ENCODE measurements around the gene STRADA. TPM values are rescaled to one million over a fixed set of nuclear protein-coding genes. Genes with fewer than 3 reads are reported as not detected.
"Not testable (repeated sequence)": the region's sequence is repeated elsewhere in the genome, so short reads cannot be mapped to it uniquely, and the experiment has no call there.

The STRADA gene
- total and polyA plus RNA-seq, 5 experiments from 2014 or later, result 17.8 to 57.1 (median 24.5) TPM

GRCh38 chr17:63753215-63753614, 11.6 kb upstream of the STRADA start:
- Mint-ChIP-seq H3K27ac (peak overlapping the region in 2 of 10 donors; percentile 32 to 35), H3K4me3 (no peak overlapping the region), H3K36me3 (peaks cover 0 to 84% (median 10%) of the 10 kb centered on the region in 3 donors), H3K4me1 (peaks cover 5 to 14% (median 10%) of the 10 kb centered on the region in 4 donors), H3K27me3 (no peaks in the 10 kb centered on the region), H3K9me3 (no peaks in the 10 kb centered on the region)
- no peak for ATAC-seq
- DNase-seq, result no peak
- POLR2A ChIA-PET, result interaction anchor here (0.8 to 1.3 kb wide), 2 partner anchors 52 to 55 kb away, joined by 3 to 6 read pairs; no protein-coding TSS in a partner anchor

GRCh38 chr17:63752707-63753106, 11.1 kb upstream of the STRADA start:
- H3K9me3 Mint-ChIP-seq, result no peaks in the 10 kb centered on the region
- POLR2A ChIA-PET, result interaction anchor here (0.6 to 1.9 kb wide), 6 partner anchors 12 to 57 kb away, joined by 3 to 10 read pairs (median 3); partner anchors contain the start of gene STRADA
- H3K36me3 Mint-ChIP-seq, result peaks cover 0 to 83% (median 10%) of the 10 kb centered on the region in 3 donors
- ATAC-seq (no peak), DNase-seq (no peak)
- peaks cover 5 to 14% (median 10%) of the 10 kb centered on the region in 4 donors for H3K4me1 Mint-ChIP-seq
- peak overlapping the region in 4 of 10 donors; percentile 15 to 35 (median 28) for H3K27ac Mint-ChIP-seq
- H3K27me3 Mint-ChIP-seq, result no peaks in the 10 kb centered on the region
- H3K4me3 Mint-ChIP-seq, result no peak overlapping the region

DNA sequence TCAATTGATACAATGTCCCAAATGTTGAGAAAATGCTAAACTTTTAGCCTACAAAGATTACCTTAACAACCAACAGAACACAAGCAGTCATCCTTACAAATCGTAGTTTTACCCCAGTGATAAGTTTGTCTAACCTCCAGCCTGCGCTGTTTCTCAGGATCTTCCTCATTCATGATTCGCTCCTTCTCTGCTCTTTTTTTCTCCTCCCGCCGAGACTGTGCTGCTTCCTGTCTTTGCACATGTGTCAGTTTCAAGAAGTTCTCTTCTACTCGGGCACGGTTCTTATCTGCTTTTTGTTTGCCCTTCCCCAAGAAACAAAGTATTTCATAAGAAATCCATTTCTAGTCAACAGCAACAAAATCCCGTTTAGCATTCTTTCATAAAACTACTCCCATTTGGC, 10.2 kb upstream of the STRADA start:
- Mint-ChIP-seq H3K27ac (peak overlapping the region; percentile 51 to 88 (median 84)), H3K27me3 (no peaks in the 10 kb centered on the region), H3K36me3 (peaks cover 0 to 84% (median 10%) of the 10 kb centered on the region in 3 donors), H3K9me3 (no peaks in the 10 kb centered on the region), H3K4me3 (peak overlapping the region; percentile 17 to 70 (median 46)), H3K4me1 (peaks cover 5 to 14% (median 10%) of the 10 kb centered on the region in 4 donors)
- POLR2A ChIA-PET, result interaction anchor here (0.7 to 1.9 kb wide), 4 partner anchors 11 to 57 kb away, joined by 3 to 10 read pairs (median 6); partner anchors contain the start of gene STRADA
- peak in 4 of 10 donors; percentile 17 to 35 (median 32) for DNase-seq
- peak; percentile 82 to 87 for ATAC-seq

DNA sequence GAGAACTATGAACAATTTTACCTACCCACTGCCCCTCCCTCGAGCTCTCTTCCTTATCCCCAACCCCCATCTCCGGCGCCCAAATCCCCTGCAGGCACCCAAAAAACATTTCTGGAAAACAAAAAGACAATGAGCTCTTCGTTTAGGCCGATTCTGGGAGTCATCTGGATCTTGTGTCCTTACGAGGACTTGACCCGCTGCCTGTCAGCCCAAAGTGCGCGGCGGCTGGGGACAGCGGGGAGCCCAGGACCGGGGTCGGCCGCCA, 524 bp downstream of the STRADA start:
- Mint-ChIP-seq H3K9me3 (no peaks in the 10 kb centered on the region), H3K4me3 (peak overlapping the region; percentile 86 to 98 (median 93)), H3K36me3 (peaks cover 0 to 8% (median 1%) of the 10 kb centered on the region in 3 donors), H3K27ac (peak overlapping the region; percentile 91 to 98 (median 96)), H3K4me1 (peaks cover 15 to 28% (median 19%) of the 10 kb centered on the region in 4 donors), H3K27me3 (no peaks in the 10 kb centered on the region)
- no peak for DNase-seq
- no peak for ATAC-seq
- POLR2A ChIA-PET, result interaction anchor here (0.7 to 8.9 kb wide), 12 partner anchors 11 to 405 kb away, joined by 3 to 127 read pairs (median 6); partner anchors contain the start of genes CCDC47, DCAF7, DDX42 and LIMD2

GRCh38 chr17:63740464-63741142, 996 bp downstream of the STRADA start:
- H3K4me1 Mint-ChIP-seq, result peaks cover 15 to 28% (median 19%) of the 10 kb centered on the region in 4 donors
- H3K27me3 Mint-ChIP-seq, result no peaks in the 10 kb centered on the region
- peak overlapping the region; percentile 86 to 98 (median 93) for H3K4me3 Mint-ChIP-seq
- peaks cover 0 to 3% (median 0%) of the 10 kb centered on the region in 3 donors for H3K36me3 Mint-ChIP-seq
- ATAC-seq (no peak), DNase-seq (peak in 3 of 10 donors; percentile 5 to 15 (median 11))
- no peaks in the 10 kb centered on the region for H3K9me3 Mint-ChIP-seq
- H3K27ac Mint-ChIP-seq, result peak overlapping the region; percentile 91 to 98 (median 96)
- POLR2A ChIA-PET, result interaction anchor here (0.7 to 8.9 kb wide), 14 partner anchors 10 to 405 kb away, joined by 3 to 127 read pairs (median 5); partner anchors contain the start of genes CCDC47, DCAF7, DDX42 and LIMD2

- no peak for ATAC-seq
- POLR2A ChIA-PET, result interaction anchor here (0.9 to 8.9 kb wide), 5 partner anchors 14 to 91 kb away, joined by 3 to 127 read pairs (median 3); no protein-coding TSS in a partner anchor
- Mint-ChIP-seq H3K4me3 (no peak overlapping the region), H3K27ac (peak overlapping the region in 1 of 10 donors; percentile 43), H3K4me1 (peaks cover 7 to 18% (median 13%) of the 10 kb centered on the region in 4 donors), H3K27me3 (no peaks in the 10 kb centered on the region), H3K9me3 (no peaks in the 10 kb centered on the region), H3K36me3 (no peaks in the 10 kb centered on the region)
- no peak for DNase-seq
These were observed 5.9 kb downstream of the STRADA start for GRCh38 chr17:63735691-63736090.

DNA sequence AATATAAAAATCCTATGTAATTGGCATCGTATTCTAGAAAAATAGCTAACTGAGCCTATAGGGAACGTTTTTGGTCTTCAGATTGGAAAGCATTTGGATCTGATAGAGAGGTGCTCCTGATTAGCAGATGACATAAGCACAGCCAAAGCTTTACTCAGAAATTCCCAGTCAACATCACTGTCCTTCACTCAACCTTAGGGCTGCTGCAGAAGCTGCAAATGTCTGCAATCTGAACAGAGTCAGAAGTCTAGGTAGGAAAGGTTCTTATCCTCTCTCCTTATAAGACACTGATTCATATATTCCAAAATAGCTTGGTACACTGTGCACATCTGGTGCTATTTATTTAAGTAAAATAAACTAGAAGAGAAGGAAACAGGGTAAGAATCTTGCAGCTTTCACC, 19.2 kb downstream of the STRADA start:
- no peaks in the 10 kb centered on the region for H3K27me3 Mint-ChIP-seq
- no peak overlapping the region for H3K4me3 Mint-ChIP-seq
- peak overlapping the region in 3 of 10 donors; percentile 15 to 80 (median 40) for H3K27ac Mint-ChIP-seq
- peaks cover 0 to 8% (median 4%) of the 10 kb centered on the region in 4 donors for H3K4me1 Mint-ChIP-seq
- POLR2A ChIA-PET, result interaction anchor here (0.9 to 4.2 kb wide), 3 partner anchors 10 to 25 kb away, joined by 3 to 23 read pairs (median 7); no protein-coding TSS in a partner anchor
- H3K36me3 Mint-ChIP-seq, result peaks cover 0 to 34% (median 9%) of the 10 kb centered on the region in 3 donors
- no peak for DNase-seq
- no peak for ATAC-seq
- no peaks in the 10 kb centered on the region for H3K9me3 Mint-ChIP-seq

DNA sequence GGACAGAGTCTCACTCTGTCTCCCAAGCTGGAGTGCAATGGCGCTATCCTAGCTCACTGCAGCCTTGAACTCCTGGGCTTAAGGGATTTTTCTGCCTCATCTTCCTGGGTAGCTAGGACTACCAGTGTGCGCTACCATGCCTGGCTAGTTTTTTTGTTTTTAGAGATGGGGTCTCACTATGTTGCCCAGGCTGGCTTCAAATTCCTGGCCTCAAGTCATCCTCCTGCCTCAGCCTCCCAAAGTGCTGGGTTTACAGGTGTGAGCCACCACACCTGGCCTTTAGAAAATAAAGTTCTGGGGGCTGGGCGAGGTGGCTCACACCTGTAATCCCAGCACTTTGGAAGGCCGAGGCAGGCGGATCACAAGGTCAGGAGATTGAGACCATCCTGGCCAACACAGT, 21.4 kb downstream of the STRADA start:
- not testable (repeated sequence) for DNase-seq, H3K4me3 Mint-ChIP-seq, ATAC-seq, H3K27ac Mint-ChIP-seq, H3K27me3 Mint-ChIP-seq, H3K9me3 Mint-ChIP-seq
- Mint-ChIP-seq H3K4me1 (peaks cover 0 to 12% (median 6%) of the 10 kb centered on the region in 4 donors), H3K36me3 (peaks cover 0 to 33% (median 3%) of the 10 kb centered on the region in 3 donors)
- POLR2A ChIA-PET, result interaction anchor here (1.2 to 4.2 kb wide), 2 partner anchors 10 to 23 kb away, joined by 6 to 23 read pairs; no protein-coding TSS in a partner anchor

DNA sequence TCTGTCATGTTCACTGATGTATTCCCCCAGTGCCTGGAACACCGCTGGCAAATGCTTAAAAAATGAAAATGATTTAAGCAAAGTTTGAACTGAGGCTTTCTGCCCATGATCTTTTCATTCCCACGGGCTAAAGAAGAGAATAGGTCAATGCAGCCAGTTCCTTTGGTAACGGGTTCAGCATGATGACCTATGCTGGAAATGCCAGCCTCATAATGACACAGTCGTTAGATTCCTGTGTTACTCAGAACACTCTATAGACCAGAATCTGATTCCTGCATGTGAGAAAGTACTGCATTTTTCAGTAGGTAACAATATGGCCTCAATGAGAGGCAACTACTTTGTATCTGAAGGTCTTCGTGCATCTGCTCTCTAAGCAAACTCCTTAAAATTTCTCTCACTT, 22.6 kb downstream of the STRADA start:
- H3K9me3 Mint-ChIP-seq, result no peaks in the 10 kb centered on the region
- POLR2A ChIA-PET, result interaction anchor here (1.7 to 18.5 kb wide), 3 partner anchors 13 to 22 kb away, joined by 4 to 1071 read pairs (median 23); partner anchors contain the start of gene LIMD2
- H3K36me3 Mint-ChIP-seq, result peaks cover 0 to 29% (median 3%) of the 10 kb centered on the region in 3 donors
- peak overlapping the region in 2 of 10 donors; percentile 48 to 74 for H3K27ac Mint-ChIP-seq
- no peak overlapping the region for H3K4me3 Mint-ChIP-seq
- H3K4me1 Mint-ChIP-seq, result peaks cover 0 to 12% (median 6%) of the 10 kb centered on the region in 4 donors
- H3K27me3 Mint-ChIP-seq, result no peaks in the 10 kb centered on the region
- ATAC-seq, result no peak
- no peak for DNase-seq

- H3K4me1 Mint-ChIP-seq, result peaks cover 0 to 12% (median 4%) of the 10 kb centered on the region in 4 donors
- no peak overlapping the region for H3K4me3 Mint-ChIP-seq
- POLR2A ChIA-PET, result interaction anchor here (1.5 to 18.5 kb wide), 3 partner anchors 10 to 57 kb away, joined by 3 to 1071 read pairs (median 10); partner anchors contain the start of genes CCDC47, DDX42 and LIMD2
- no peaks in the 10 kb centered on the region for H3K9me3 Mint-ChIP-seq
- DNase-seq (no peak), ATAC-seq (no peak)
- no peaks in the 10 kb centered on the region for H3K27me3 Mint-ChIP-seq
- peaks cover 0 to 28% (median 0%) of the 10 kb centered on the region in 3 donors for H3K36me3 Mint-ChIP-seq
- peak overlapping the region in 3 of 10 donors; percentile 12 to 65 (median 52) for H3K27ac Mint-ChIP-seq
These were observed 25.2 kb downstream of the STRADA start for GRCh38 chr17:63716426-63716825.

DNA sequence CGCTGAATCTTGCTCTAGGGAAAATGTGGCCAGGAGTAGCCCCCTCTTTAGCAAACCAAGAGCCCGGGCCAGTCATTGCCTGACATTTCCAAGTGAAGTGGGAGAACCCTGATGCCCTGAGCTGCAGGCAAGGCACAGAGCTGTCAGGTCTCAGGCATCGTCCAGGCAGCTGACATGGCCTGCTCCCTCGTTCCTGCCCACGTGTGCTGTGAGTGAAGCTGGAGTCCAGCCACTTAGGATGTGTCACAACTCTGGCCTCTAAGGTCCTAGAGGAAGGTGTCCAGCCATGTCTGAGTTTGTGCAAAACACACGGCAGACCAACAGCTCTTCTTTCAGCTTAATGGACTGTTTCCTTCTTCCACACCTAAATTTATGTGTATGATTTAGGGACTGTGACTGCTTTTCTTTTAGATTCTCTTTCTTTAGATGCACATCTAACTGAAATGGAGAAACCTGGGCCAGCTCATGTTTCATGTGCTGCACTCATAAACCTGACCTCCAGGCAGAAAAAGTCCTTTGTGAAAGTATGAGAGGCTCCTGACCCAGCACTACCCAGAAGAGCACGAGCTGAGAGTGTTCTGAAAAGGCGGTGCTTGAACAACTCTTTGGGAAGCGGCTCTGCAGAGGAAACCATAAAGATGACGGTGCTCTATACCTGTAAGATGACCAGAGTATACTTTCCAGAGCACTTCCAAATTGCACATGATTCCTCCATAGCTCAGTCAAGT, 26.9 kb downstream of the STRADA start:
- Mint-ChIP-seq H3K36me3 (peaks cover 0 to 28% (median 0%) of the 10 kb centered on the region in 3 donors), H3K4me3 (no peak overlapping the region), H3K27ac (peak overlapping the region in 3 of 10 donors; percentile 7 to 56 (median 41)), H3K9me3 (no peaks in the 10 kb centered on the region), H3K27me3 (no peaks in the 10 kb centered on the region), H3K4me1 (peaks cover 9 to 24% (median 14%) of the 10 kb centered on the region in 4 donors)
- POLR2A ChIA-PET, result interaction anchor here (1.0 to 18.5 kb wide), 4 partner anchors 9 to 59 kb away, joined by 3 to 1071 read pairs (median 7); partner anchors contain the start of genes CCDC47, DDX42 and LIMD2
- ATAC-seq (no peak), DNase-seq (no peak)

DNA sequence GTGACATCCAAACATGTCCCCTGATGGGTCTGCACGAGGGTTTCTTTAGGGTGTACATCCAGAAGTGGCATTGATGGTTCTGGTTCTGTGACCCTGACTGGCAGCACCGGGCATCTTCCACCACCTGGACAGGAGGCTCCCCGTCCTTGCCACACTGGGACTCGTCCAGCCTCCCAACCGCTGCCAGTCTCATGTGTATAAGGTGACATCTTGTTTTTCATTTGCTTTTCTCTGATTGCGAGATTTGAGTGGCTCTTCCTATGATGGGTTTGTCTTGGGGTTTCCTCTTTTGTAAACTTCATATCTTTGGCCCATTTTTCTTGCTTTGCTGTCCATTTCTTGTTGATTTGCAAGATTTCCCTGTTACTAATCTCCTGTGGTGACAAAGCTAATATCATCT, 32.5 kb downstream of the STRADA start:
- POLR2A ChIA-PET, result interaction anchor here (0.8 to 18.5 kb wide), 10 partner anchors 11 to 283 kb away, joined by 3 to 1071 read pairs (median 6); partner anchors contain the start of genes CCDC47, DCAF7, DDX42 and LIMD2
- DNase-seq (no peak), ATAC-seq (no peak)
- H3K27ac Mint-ChIP-seq, result peak overlapping the region; percentile 47 to 99 (median 93)
- H3K36me3 Mint-ChIP-seq, result peaks cover 0 to 25% (median 0%) of the 10 kb centered on the region in 3 donors
- peak overlapping the region in 9 of 10 donors; percentile 13 to 76 (median 61) for H3K4me3 Mint-ChIP-seq
- H3K4me1 Mint-ChIP-seq, result peaks cover 26 to 66% (median 60%) of the 10 kb centered on the region in 4 donors
- H3K27me3 Mint-ChIP-seq, result no peaks in the 10 kb centered on the region
- no peaks in the 10 kb centered on the region for H3K9me3 Mint-ChIP-seq

All from naive thymus-derived CD8-positive, alpha-beta T cell (primary cell).